ENCODE results near the gene SEPTIN1.
"Not testable (repeated sequence)": the region's sequence is repeated elsewhere in the genome, so short reads cannot be mapped to it uniquely, and the experiment has no call there.

SEPTIN1 gene

DNA sequence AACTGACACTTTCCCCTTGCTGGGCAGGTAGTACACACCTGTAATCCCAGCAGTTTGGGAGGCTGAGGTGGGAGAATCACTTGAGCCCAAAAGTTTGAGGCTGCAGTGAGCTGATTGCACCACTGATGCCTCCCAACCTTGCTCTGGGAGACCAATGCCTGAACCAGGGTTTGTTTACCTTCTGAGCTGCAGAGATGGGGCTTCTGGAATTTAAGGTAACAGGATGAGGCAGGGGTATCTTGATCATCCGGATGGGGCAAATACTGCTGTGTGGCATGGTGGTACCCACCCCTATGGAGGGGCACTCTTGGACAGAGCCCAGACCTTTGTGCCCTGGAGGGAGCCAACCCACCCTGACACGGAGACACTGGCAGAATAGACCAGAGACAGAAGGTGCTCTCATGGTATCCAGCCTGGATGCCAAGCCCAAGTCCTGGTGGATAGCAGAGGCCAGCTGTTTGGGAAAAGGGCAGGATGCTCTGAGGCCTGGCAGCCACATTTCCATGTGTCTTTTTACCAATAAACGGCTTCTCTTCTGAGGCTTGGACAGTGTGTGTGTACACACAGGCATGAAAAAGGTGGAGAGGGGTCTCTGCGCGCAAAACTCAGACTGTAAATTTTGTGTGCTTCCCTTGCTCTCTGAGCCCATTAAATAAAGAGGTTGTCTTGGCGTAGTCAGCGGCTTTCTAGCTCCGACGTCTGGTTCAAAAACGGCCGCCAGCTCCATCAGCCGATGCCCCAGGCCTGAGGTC, 17.2 kb upstream of the SEPTIN1 start:
- no peak for DNase-seq

DNA sequence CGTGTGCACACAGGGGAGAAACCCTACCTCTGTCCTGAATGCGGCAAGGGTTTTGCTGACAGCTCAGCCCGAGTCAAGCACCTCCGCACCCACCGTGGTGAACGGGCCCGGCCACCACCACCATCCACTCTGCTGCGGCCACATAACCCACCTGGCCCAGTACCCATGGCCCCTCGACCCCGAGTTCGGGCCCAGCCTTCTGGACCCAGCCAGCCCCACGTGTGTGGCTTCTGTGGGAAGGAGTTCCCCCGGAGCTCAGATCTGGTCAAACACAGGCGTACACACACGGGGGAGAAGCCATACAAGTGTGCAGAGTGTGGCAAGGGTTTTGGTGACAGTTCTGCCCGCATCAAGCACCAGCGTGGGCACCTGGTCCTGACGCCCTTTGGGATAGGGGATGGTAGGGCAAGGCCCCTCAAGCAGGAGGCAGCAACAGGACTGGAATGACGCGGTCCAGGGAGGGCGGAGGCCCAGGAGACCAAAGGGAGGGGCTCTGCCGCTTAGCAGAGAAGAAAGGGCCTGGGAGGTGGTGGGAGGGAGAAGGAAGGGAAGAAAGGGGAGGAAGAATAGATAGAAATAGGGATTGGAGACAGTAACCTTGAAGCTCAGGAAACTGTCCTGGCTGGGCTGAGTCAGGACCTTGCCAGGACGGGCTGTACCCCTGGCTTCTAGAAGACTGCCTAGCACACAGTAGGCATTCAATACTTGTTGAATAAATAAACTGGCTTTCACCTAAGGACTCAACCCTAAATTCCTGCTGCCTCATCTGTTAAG, 16.5 kb upstream of the SEPTIN1 start:
- DNase-seq = no peak

DNA sequence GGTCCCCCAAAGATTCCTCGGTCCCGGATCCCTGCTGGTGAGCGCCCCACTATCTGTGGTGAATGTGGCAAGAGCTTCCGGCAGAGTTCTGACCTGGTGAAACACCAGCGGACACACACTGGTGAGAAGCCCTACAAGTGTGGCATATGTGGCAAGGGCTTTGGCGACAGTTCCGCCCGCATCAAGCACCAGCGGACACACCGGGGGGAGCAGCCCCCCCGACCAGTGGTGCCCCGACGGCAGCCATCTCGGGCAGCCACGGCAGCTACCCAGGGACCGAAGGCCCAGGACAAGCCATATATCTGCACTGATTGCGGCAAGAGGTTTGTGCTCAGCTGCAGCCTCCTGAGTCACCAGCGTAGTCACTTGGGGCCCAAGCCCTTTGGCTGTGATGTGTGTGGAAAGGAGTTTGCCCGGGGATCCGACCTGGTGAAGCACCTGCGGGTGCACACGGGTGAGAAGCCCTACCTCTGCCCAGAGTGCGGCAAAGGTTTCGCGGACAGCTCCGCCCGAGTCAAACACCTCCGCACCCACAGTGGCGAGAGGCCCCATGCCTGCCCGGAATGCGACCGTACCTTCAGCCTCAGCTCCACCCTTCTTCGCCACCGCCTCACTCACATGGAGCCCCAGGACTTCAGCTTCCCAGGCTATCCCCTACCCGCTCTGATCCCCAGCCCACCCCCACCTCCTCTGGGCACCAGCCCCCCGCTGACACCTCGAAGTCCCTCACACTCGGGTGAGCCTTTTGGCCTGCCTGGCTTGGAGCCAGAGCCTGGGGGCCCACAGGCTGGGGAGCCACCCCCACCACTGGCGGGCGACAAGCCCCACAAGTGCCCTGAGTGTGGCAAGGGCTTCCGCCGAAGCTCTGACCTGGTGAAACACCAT, 15.7 kb upstream of the SEPTIN1 start:
- no peak for DNase-seq

DNA sequence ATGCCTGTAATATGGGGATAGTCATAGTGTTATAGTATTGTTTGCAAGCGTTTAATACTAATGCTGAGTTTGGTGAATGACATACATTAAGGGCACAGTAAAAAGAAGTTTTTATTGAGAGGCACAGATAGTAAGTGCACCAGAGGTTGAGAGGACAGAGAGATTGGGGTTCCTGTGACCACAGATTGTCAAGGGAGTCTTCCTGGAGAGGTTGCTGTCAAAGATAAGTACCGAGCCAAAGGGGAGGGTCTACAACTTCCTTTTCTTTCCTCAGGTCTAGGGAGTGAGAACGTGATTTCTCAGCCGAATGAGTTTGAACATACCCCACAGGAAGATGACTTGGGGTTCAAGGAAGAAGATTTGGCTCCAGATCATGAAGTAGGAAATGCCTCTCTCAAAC, 14.7 kb upstream of the SEPTIN1 start:
- no peak for DNase-seq

DNA sequence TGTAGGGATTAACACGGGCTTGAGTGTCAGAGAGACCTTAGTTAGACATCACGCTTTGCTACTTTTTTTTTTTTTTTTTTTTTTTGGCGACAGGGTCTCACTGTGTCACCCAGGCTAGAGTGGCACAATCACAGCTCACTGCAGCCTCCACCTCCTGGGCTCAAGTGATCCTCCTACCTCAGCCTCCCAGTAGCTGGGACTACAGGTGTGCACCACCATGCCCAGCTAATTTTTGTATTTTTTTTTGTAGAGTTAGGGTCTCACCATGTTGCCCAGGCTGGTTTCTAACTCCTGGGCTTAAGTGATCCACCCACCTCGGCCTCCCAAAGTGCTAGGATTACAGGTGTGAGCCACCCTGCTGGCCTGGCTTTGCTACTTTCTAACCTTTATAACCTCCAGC, 14.3 kb upstream of the SEPTIN1 start:
- not testable (repeated sequence) for DNase-seq

DNA sequence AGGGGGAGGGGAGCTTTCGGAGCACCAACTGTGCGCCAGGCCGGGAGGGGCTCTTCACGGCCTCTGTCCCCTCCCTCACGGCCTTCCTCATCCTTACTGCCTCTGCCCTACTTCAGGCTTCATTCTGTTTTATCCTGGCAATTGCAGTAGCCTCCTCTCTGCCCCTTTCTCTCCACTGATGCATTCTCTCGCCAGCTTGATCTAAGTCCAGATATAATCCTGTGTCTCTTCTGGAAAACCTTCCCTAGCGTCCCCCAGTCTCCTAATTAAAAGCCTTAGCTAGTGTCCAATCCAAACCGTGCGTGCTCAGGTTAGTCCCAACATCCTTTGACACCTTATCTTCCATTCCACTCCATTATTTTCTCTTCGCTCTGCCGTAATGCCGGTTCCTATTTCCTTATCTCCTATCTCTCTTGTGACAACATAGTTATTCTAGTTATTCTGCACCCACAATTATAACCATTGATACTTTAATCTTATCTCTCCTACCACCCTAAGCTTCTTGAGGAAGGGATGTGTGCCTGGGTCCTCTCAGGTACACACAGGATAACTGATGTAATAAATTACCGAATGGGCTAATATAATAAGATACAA, 13.7 kb upstream of the SEPTIN1 start:
- DNase-seq = no peak

DNA sequence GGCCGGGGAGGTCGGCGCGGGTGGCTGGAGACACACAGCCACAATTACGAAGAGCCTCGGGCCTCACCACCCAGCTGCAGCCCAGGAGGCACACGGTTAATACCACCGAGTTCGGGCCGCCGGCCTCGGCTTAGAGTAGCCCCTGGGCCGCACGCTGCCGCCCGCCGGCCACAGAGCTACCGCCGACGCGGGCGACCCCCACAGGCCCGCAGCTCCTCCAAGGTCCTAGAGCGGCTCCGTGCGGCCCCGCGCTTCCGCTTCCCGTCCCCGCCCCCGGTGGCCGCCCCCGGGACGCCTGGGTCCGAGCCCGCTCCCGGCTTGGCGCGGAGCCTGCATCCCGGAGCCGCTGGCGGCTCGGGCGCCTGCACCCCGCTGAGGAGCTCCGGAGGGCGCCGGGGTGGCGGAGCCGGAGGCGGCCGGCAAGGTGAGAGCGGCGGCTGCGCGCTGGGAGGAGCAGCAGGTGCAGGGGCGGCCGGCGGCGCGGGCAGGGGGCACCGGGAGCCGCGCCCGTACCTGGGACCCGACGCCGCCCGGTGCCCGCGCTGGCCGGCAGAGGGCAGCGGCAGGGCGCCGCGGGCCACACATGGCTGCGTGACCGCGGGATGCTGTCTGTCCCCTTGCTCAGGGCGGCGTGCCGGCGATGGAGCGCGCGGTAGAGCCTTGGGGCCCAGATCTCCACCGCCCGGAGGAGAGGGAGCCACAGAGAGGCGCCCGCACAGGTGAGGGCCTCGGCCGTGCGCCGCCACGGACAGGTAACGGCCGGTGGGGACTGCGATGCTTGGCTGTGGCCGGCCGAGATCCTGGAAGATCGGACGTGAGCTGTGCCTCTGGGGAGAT, 13.0 kb upstream of the SEPTIN1 start, which contains the start of gene ZNF48:
Gene ZNF48 (plus strand): TSS at position 266 of the 837 bp plus-strand sequence. CDS start 375 bp downstream, at position 641.
- peak; percentile 24 to 36 for DNase-seq

DNA sequence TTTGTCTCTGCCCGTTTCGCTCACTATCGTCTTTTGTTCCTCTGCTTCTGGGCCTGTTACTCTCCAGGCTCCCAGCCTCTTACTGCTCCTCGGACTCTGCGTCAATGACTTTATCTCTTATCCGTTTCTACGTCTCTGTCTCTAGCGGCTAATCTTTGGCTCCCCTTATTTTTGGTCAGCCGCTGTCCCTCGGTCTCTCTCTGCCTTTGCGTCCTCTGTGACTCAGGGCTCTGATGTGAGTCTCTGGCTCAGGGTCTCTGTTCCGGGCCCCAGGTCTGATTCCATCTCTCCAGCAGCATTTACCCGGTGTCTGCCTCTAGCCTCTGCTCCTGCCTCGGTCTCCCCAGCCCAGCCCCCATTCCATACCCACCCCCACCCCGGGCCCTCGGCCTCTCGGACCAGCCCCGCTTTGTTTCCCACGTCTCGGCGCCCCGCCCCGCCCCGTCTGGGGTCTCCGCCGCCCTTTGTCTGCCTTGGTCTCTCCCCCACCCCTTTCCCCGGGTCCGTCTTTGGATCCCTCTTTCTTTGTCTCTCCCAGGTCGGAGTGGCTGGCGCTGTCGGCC, 12.3 kb upstream of the SEPTIN1 start:
- no peak for DNase-seq

DNA sequence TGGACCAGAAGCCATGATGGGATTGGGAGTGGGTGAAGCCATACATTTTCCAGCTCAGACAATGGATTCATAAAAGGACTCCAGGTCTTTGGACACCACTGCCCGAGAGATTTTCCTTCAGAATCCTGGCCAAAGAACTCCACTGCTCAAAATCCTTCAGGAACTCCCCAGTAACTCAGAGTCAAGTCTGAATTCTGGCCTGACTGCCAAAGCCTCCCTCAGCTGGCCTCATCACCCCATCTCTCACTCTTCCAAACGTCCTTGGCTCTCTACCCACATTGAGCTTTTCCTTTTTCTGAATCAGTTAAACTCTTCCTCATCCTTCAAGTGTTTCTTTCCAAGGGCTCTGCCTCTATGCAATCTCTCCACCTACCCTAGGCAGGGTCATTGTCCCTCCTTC, 1.2 kb upstream of the SEPTIN1 start:
- DNase-seq = no peak

DNA sequence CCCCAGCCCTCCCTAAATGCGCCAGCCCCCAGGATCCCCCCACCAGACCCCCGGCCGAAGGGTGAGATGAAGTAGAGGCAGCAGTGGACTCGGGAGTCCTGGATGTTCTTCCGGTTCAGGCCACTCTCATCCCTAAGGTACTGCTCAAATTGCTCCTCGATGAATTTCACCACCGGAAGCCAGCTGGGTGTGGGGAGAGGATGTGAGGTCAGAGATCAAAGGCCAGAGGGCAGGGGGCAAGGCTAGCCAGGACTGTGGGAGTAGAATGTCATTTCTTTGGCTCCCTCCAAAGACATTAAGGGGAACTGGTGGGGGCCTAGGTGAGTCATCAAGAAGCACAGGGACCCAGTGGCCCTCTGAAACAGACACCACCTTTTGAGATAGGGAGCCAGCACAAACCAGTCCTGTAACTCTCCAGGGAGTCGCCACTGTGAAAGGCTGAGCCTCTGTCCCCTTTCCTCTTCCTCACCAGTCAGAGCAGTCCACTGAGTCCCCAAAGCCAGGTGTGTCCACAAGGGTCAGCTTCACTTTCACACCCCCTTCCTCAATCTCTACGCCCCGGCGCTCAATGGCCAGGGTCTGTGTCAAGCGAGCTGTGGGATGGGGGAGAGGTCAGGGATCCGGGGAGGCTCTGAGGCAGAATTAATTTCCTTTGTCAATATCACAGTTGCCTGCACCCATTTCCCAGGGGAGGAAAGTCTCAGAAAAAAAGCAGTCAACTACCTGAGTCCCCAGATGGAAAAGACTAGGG, 895 bp downstream of the SEPTIN1 start:
- DNase-seq = no peak

DNA sequence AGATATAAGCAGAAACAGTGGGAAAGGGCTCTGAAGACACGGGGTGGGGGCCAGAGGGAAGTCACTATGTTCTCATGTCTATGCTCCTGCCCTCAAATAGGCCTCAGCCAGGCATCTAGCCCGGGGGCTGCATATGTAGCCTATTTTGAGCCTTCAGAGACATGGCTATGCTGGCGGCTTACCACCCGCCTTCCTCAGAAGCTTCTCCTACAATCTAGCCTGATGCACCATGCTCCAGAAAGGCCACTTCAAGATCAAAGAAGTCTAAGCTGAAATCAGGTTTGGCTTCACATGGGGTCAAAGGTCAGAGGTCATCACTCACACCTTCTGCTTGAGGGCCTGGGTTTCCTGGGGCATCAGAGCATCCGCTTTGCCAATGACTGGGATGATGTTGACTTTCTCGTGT, 1.6 kb downstream of the SEPTIN1 start:
- DNase-seq = no peak

DNA sequence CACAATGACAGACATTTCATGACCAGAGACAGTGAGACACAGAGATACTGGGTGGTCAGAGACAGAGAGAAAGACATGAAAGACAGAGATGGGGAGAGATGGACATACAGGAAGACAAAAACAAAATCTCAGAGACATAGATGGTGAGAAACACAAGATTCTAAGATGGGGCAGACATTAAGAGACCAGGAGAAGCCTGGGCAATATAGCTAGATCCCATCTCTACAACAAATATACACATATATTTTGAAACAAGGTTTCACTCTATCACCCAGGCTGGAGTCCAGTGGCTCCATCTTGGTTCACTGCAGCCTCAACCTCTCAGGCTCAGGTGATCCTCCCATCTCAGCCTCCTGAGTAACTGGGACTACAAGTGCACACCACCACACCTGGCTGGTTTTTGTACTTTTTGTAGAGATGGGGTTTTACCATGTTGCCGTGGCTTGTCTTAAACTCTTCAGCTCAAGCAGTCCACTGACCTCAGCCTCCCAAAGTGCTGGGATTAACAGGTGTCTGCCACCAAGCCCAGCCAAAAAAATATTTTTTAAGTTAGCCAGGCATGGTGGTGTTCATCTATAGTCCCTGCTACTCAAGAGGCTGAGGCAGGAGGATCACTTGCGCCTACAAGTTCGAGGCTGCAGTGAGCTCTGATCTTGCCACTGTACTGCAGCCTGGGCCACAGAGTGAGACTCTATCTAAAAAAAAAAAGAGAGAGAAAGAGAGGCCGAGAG, 2.1 kb downstream of the SEPTIN1 start:
- no peak for DNase-seq

DNA sequence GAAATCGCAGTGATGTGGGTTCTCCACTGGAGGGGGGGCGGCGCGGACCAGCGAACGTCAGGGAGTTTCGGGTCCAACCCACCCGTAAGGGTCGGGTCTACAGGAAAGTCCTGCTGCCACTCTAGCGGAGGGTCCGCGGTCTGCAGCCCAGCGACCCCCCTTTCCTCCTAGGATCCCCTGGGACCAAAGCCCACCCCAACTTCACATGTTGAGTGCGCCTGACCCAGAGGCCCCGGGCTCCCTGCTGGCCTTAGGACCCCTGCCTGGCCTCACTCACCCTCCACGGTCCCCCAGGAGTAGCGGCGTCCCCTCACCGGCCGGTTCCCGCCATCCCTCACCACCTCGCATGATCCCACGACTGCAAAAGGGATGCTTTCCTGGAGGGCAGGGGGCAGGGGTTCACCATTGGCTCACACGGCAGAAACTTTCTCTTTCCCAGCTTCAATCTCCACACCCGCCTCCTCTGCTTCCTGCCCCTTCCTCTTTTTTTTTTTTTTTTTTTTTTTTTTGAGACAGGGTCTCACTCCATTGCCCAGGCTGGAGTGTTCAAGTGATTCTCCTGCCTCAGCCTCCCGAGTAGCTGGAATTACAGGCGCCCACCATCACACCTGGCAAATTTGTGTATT, 3.1 kb downstream of the SEPTIN1 start:
- no peak for DNase-seq

DNA sequence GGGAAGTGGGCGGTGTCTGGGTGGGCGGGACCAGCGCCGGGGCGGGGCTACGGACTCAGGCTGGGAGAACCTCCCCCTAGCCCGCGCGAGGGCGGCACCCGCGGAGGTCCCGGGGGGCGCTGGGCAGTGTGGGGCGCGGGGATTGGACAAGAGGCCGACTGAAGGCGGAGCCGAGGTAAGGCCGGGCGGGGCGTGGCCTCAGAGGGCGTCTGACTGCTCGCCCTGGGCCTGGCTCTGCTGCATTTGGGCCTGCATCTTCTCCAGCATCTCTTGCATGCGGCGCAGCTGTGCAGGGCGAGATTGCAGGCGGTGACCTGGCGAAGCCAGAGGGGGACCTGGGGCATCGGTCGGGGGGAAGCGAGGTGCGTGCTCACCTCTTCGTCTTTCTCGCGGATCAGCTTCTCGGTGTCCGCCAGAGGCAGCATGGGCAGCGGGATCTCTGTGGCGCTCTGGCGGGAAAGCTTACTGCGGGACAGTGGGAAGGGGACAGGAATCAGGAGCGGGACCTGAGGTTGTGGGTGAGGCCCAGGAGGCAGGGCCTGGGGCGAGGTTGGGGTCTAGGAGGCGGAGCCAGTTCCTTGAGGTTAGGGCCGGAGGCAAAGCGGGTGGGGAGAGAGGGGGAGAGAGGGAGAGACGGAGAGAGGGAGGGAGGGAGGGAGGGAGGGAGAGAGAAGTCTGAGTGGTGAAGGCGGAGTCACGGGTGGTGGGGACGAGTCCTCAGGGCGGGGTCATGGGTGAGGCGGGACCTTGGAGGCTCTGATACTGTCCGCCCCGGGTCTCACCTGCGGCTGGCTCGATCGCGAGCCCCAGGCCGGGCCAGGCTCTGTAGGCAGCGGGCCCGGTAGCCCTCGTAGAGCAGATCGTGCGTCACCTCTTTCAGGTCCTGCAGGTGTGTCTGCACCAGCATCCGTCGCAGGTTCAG, 3.9 kb downstream of the SEPTIN1 start:
- peak; percentile 71 to 79 for DNase-seq

DNA sequence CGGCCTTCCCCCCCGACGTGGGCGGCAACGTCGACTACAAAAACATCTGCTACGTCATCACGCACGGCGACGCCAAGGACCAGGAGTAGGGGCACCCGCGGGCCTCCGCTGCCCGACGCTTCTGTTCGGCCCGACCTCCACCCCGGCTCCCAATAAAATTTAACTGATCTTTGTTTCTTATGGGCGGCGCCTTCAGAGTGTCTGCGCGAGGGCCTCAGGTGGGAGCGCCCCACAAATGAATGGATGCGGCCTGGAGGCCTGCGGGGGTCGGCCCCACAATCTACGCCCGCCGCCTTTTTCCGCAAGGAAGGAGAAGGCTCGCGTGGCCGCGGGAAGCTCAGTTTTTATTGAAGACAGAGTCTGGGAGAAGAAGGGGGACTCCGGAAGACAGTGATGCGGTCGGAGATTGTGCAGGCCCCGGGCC, 4.5 kb downstream of the SEPTIN1 start:
- DNase-seq = peak; percentile 61 to 68

DNA sequence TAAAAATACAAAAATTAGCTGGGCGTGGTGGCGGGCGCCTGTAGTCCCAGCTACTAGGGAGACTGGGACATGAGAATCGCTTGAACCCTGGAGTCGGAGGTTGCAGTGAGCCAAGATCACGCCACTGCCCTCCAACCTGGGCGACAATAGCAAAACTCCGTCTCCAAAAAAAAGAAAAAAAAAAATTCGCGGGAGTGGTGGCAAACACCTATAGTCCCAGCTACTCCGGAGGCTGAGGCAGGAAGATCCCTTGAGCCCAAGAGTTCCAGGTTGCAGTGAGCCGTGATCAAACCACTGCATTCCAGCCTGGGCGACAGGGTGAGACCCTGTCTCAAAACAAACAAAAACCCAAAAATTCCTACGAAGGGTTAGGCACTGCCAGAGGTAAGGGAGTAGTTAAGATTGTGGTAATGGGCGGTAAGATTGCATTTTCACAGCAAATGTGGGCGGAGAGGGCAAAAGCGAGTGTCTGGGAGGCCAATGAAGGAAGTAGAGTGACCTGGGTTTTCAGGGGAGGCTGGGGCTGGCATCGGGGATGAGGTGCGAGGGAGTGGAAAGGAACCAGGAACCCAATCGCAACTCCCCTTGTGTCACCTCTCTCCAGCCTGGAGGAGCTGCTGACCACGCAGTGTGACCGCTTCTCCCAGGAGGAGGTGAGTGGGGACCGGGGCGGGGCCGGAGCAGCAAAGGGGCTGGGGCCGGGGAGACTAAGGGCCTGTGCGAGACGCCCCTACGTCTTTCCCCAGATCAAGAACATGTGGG, 5.1 kb downstream of the SEPTIN1 start:
- peak; percentile 37 to 68 for DNase-seq

DNA sequence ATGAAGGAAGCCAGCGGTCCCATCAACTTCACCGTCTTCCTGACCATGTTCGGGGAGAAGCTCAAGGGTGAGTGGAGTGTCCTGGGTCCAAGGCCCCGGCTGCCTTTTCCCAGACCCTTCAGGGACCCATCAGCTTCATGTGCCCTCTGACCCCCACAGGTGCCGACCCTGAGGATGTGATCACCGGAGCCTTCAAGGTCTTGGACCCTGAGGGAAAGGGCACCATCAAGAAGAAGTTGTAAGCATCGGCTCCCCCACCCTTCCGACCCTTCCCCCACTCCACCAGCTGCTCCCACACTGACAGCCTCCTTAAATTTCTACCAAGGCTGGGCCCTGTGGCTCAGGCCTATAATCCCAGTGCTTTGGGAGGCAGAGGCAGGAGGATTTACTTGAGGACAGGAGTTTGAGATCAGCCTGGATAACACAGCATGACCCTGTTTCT, 5.9 kb downstream of the SEPTIN1 start:
- no peak for DNase-seq

DNA sequence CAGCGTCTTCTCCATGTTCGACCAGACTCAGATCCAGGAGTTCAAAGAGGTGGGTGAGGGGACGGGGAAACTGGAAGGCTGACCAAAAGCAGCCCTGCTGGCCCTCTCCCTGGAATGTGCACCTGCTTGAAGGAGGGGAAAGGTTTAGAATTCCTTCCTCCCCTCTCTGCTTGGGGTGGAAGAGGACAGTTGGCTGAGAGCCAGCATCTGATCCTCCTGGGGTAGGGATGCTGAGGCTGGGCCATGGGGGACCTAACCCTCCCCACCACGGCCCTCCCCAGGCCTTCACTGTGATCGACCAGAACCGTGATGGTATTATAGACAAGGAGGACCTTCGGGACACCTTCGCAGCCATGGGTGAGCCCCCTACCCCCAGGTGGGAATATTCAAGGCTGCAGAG, 6.5 kb downstream of the SEPTIN1 start:
- DNase-seq = no peak

Data from Kasumi-1 (cell line).